Neural crest cell (in vitro differentiated cells): ENCODE data around the gene TACR1. TPM values are rescaled to one million over a fixed set of nuclear protein-coding genes. Genes with fewer than 3 reads are reported as not detected.

Source experiments
- DNase-seq: peaks from one replicate; pipeline ENCODE4 v3.0.0; 2021; ENCODE audit warnings: low read depth, mixed read lengths, low spot score
- H3K27ac Mint-ChIP-seq: one replicate; pipeline ENCODE4 v1.8.0; 2021; ENCODE audit warnings: mild to moderate bottlenecking, mixed read lengths; ENCODE audit not compliant: unreplicated experiment
- H3K27me3 Mint-ChIP-seq: 2 replicates; pipeline ENCODE4 v1.8.0; 2021; ENCODE audit warnings: low read depth, mild to moderate bottlenecking, mixed read lengths
- H3K36me3 Mint-ChIP-seq: 2 replicates; pipeline ENCODE4 v1.8.0; 2021; ENCODE audit warnings: low read depth, mild to moderate bottlenecking, mixed read lengths
- H3K4me1 Mint-ChIP-seq: 2 replicates; pipeline ENCODE4 v1.8.0; 2021; ENCODE audit warnings: mixed read lengths
- H3K4me3 Mint-ChIP-seq: one replicate; pipeline ENCODE4 v1.8.0; 2021; ENCODE audit warnings: mild to moderate bottlenecking, mixed read lengths
- H3K9me3 Mint-ChIP-seq: 2 replicates; pipeline ENCODE4 v1.8.0; 2021; ENCODE audit warnings: mixed read lengths
- CTCF ChIP-seq: fragments of 200-600 bp; sonication (generic); conservative IDR thresholded peaks from 2 replicates; pipeline ENCODE4 v1.5.0; 2021; ENCODE audit warnings: antibody characterized with exemption, mild to moderate bottlenecking
- total RNA-seq: library from RNA; stranded (reverse); gene quantifications from 2 replicates; pipeline ENCODE4 v1.2.1, GENCODE V29; 2021

Gene TACR1
- total RNA-seq, 1 donor from 2014 or later = 0.30 TPM

GRCh38 chr2:75237296-75237695, 38.0 kb upstream of the TACR1 start:
- Mint-ChIP-seq H3K4me1 (no peaks in the 10 kb centered on the region), H3K27me3 (no peaks in the 10 kb centered on the region), H3K4me3 (no peak overlapping the region), H3K36me3 (peaks cover 4% of the 10 kb centered on the region), H3K27ac (no peak overlapping the region), H3K9me3 (peaks cover 10% of the 10 kb centered on the region)
- no peak for TF ChIP-seq CTCF
- no peak for DNase-seq

- Mint-ChIP-seq H3K4me3 (no peak overlapping the region), H3K27ac (no peak overlapping the region), H3K9me3 (peaks cover 5% of the 10 kb centered on the region), H3K36me3 (no peaks in the 10 kb centered on the region), H3K4me1 (no peaks in the 10 kb centered on the region), H3K27me3 (no peaks in the 10 kb centered on the region)
- no peak for DNase-seq
- no peak for TF ChIP-seq CTCF
Measured at GRCh38 chr2:75233965-75234364, 34.6 kb upstream of the TACR1 start.

- Mint-ChIP-seq H3K4me1 (peaks cover 7% of the 10 kb centered on the region), H3K4me3 (no peak overlapping the region), H3K36me3 (no peaks in the 10 kb centered on the region), H3K27ac (no peak overlapping the region), H3K27me3 (peaks cover 6% of the 10 kb centered on the region), H3K9me3 (no peaks in the 10 kb centered on the region)
- TF ChIP-seq CTCF = no peak
- no peak for DNase-seq
Measured at GRCh38 chr2:75226617-75227016, 27.3 kb upstream of the TACR1 start.

GRCh38 chr2:75226099-75226498, 26.8 kb upstream of the TACR1 start:
- Mint-ChIP-seq H3K27me3 (peaks cover 6% of the 10 kb centered on the region), H3K27ac (no peak overlapping the region), H3K9me3 (no peaks in the 10 kb centered on the region), H3K4me3 (no peak overlapping the region), H3K36me3 (no peaks in the 10 kb centered on the region), H3K4me1 (peaks cover 7% of the 10 kb centered on the region)
- no peak for TF ChIP-seq CTCF
- no peak for DNase-seq

GRCh38 chr2:75224636-75225094, 25.3 kb upstream of the TACR1 start:
- DNase-seq = no peak
- H3K36me3 Mint-ChIP-seq = no peaks in the 10 kb centered on the region
- H3K27me3 Mint-ChIP-seq = peaks cover 12% of the 10 kb centered on the region
- peaks cover 2% of the 10 kb centered on the region for H3K9me3 Mint-ChIP-seq
- peaks cover 7% of the 10 kb centered on the region for H3K4me1 Mint-ChIP-seq
- H3K4me3 Mint-ChIP-seq = no peak overlapping the region
- no peak for TF ChIP-seq CTCF
- no peak overlapping the region for H3K27ac Mint-ChIP-seq

- no peak for DNase-seq
- no peak for TF ChIP-seq CTCF
- Mint-ChIP-seq H3K36me3 (no peaks in the 10 kb centered on the region), H3K4me1 (peaks cover 7% of the 10 kb centered on the region), H3K27ac (no peak overlapping the region), H3K9me3 (peaks cover 2% of the 10 kb centered on the region), H3K27me3 (peaks cover 31% of the 10 kb centered on the region), H3K4me3 (no peak overlapping the region)
Measured at GRCh38 chr2:75222527-75222926, 23.2 kb upstream of the TACR1 start.
